ENCODE data around the gene PRELP.

Gene PRELP

GRCh38 chr1:203437696-203438315 is 37.8 kb upstream of the PRELP start:
- Histone ChIP-seq H3K36me3 (ENCODE audit: control insufficient read depth in 2 of 2, insufficient read depth in 1 of 2, low read length in 2 of 2) (no peaks in the 10 kb centered on the region), H3K4me3 (ENCODE audit: low read depth, low read length) (no peak overlapping the region), H3K4me1 (ENCODE audit: control insufficient read depth, insufficient read depth, low read length) (no peaks in the 10 kb centered on the region), H3K27ac (ENCODE audit: extremely low read depth, low read depth, low read length) (no peak overlapping the region), H3K9me3 (ENCODE audit: control insufficient read depth, insufficient read depth, low read depth, low read length) (no peaks in the 10 kb centered on the region)
- ChIA-PET CTCF (interaction anchor here (0.7 kb wide), 1 partner anchor 50 kb away, joined by 3 read pairs; no protein-coding TSS in a partner anchor), POLR2A (no interaction called here)
- TF ChIP-seq ZNF48 (tag by site-specific recombination; IDR thresholded peaks at IDR 0.05) (no peak), ZNF747 (tag by site-specific recombination; IDR thresholded peaks at IDR 0.05) (no peak), ZNF221 (tag by site-specific recombination; IDR thresholded peaks at IDR 0.05; ENCODE audit: borderline replicate concordance) (no peak), ZBTB8A (tag by site-specific recombination; IDR thresholded peaks at IDR 0.05) (no peak)

DNA sequence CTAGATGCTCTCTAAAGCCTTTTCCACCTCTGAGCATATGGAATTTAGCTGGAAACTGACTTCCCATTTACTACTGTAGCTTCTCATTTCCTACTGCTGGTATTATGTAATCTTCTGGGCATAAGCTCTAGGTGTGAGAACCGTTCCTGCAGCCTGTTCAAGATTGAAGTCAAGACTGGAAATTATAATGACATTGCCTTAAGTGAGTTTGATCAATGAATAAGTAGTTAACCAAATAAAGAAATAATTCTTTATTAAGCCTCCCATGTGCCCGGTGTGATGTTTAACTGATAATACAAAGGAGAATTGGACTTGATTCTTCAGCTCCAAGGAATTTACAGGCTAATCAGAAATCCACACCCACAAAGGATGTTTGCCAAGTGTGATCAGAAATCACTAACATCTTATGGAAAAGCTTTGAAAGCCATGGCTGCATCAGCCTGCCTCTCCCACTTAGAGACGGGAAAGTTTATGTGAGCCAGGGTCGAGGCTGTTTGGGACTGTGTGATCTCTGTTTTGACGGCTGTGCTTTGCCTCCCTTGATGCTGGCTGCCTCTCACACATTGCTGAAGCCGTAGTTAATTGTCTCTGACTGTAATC is 36.4 kb upstream of the PRELP start:
- Histone ChIP-seq H3K9me3 (ENCODE audit: control insufficient read depth, insufficient read depth, low read depth, low read length) (no peaks in the 10 kb centered on the region), H3K4me1 (ENCODE audit: control insufficient read depth, insufficient read depth, low read length) (no peaks in the 10 kb centered on the region), H3K27ac (ENCODE audit: extremely low read depth, low read depth, low read length) (no peak overlapping the region), H3K36me3 (ENCODE audit: control insufficient read depth in 2 of 2, insufficient read depth in 1 of 2, low read length in 2 of 2) (no peaks in the 10 kb centered on the region), H3K4me3 (ENCODE audit: low read depth, low read length) (no peak overlapping the region)
- ChIA-PET POLR2A (no interaction called here), CTCF (interaction anchor here (0.6 to 4.3 kb wide), 5 partner anchors 14 to 436 kb away, joined by 3 to 64 read pairs (median 5); no protein-coding TSS in a partner anchor)
- no peak for TF ChIP-seq ZNF140 (tag by site-specific recombination; IDR thresholded peaks at IDR 0.05)
- no peak for TF ChIP-seq MYNN (tag by site-specific recombination; IDR thresholded peaks at IDR 0.05; ENCODE audit: borderline replicate concordance)

GRCh38 chr1:203440771-203441170 is 34.8 kb upstream of the PRELP start:
- H3K4me1 ChIP-seq (ENCODE audit: control insufficient read depth, insufficient read depth, low read length), result no peaks in the 10 kb centered on the region
- H3K27ac ChIP-seq (ENCODE audit: extremely low read depth, low read depth, low read length), result no peak overlapping the region
- H3K36me3 ChIP-seq (ENCODE audit: control insufficient read depth in 2 of 2, insufficient read depth in 1 of 2, low read length in 2 of 2), result no peaks in the 10 kb centered on the region
- no peak overlapping the region for H3K4me3 ChIP-seq (ENCODE audit: low read depth, low read length)
- CTCF ChIA-PET, result interaction anchor here (0.6 to 4.3 kb wide), 11 partner anchors 15 to 330 kb away, joined by 3 to 64 read pairs (median 5); no protein-coding TSS in a partner anchor
- POLR2A ChIA-PET, result no interaction called here
- no peaks in the 10 kb centered on the region for H3K9me3 ChIP-seq (ENCODE audit: control insufficient read depth, insufficient read depth, low read depth, low read length)
- TF ChIP-seq ZSCAN18 (tag by site-specific recombination; IDR thresholded peaks at IDR 0.05) (no peak), ZNF514 (tag by site-specific recombination; IDR thresholded peaks at IDR 0.05) (no peak), RBAK (tag by site-specific recombination; IDR thresholded peaks at IDR 0.05) (no peak), ZFP37 (tag by site-specific recombination; IDR thresholded peaks at IDR 0.05) (no peak), ZNF302 (tag by site-specific recombination; IDR thresholded peaks at IDR 0.05; ENCODE audit: low read depth) (no peak), ZNF169 (tag by site-specific recombination; IDR thresholded peaks at IDR 0.05) (no peak), ZNF280C (tag by site-specific recombination; IDR thresholded peaks at IDR 0.05) (no peak), MYNN (tag by site-specific recombination; IDR thresholded peaks at IDR 0.05; ENCODE audit: borderline replicate concordance) (no peak), ZNF654 (tag by site-specific recombination; IDR thresholded peaks at IDR 0.05; ENCODE audit: low read depth) (0 out of 2 replicates have a peak, but pooled peaks have one; percentile 10), ZNF138 (tag by site-specific recombination; IDR thresholded peaks at IDR 0.05; ENCODE audit: borderline replicate concordance) (no peak), ZNF544 (tag by site-specific recombination; IDR thresholded peaks at IDR 0.05) (no peak), WT1 (tag by site-specific recombination; IDR thresholded peaks at IDR 0.05) (no peak), ZNF530 (tag by site-specific recombination; IDR thresholded peaks at IDR 0.05; ENCODE audit: low read depth) (no peak), ZNF239 (tag by site-specific recombination; IDR thresholded peaks at IDR 0.05) (no peak), ZNF146 (tag by site-specific recombination; IDR thresholded peaks at IDR 0.05) (no peak), ZNF701 (tag by site-specific recombination; IDR thresholded peaks at IDR 0.05) (no peak), ZNF785 (tag by site-specific recombination; IDR thresholded peaks at IDR 0.05) (no peak)
- TF ChIP-seq, protein P1, sequence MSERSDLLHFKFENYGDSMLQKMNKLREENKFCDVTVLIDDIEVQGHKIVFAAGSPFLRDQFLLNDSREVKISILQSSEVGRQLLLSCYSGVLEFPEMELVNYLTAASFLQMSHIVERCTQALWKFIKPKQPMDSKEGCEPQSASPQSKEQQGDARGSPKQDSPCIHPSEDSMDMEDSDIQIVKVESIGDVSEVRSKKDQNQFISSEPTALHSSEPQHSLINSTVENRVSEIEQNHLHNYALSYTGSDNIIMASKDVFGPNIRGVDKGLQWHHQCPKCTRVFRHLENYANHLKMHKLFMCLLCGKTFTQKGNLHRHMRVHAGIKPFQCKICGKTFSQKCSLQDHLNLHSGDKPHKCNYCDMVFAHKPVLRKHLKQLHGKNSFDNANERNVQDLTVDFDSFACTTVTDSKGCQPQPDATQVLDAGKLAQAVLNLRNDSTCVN (tag by site-specific recombination; optimal IDR thresholded peaks at IDR 0.05), result no peak
- TF ChIP-seq, protein P2, sequence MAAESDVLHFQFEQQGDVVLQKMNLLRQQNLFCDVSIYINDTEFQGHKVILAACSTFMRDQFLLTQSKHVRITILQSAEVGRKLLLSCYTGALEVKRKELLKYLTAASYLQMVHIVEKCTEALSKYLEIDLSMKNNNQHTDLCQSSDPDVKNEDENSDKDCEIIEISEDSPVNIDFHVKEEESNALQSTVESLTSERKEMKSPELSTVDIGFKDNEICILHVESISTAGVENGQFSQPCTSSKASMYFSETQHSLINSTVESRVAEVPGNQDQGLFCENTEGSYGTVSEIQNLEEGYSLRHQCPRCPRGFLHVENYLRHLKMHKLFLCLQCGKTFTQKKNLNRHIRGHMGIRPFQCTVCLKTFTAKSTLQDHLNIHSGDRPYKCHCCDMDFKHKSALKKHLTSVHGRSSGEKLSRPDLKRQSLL (tag by site-specific recombination; IDR thresholded peaks at IDR 0.05), result no peak
